GM12875 (cell line): ENCODE results near the gene DPP10.

ENCODE experiments used
- H3K4me3 ChIP-seq: one replicate; pipeline ENCODE4 v1.5.1; 2011; ENCODE audit warnings: low read depth, low read length, control low read depth
- TF ChIP-seq, protein P1 (sequence below): IDR thresholded peaks from 2 replicates; pipeline ENCODE4 v1.5.1; 2011; ENCODE audit warnings: low read depth, mild to moderate bottlenecking, control low read depth, inconsistent platforms, low read length, moderate library complexity, borderline replicate concordance; ENCODE audit not compliant: insufficient read depth

The DPP10 gene

DNA sequence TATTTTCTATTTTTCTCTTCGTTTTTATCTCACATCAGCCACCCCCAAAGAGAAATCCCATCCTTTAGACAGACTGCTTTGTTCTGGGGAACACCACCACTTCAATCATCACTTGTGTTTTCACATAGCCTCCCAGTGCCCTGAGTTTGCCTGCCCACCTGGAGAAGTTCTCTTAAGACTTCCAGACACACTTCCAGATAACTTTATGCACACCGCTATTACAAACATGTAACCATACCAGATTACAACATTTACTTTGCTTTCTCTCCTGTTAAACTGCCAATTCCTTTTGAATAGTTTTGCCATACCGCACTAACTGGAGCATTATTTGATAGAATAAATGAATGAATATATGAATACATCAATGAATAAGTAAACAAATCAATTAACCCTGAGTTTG is 1353.6 kb downstream of the DPP10 start:
- TF ChIP-seq, protein P1, sequence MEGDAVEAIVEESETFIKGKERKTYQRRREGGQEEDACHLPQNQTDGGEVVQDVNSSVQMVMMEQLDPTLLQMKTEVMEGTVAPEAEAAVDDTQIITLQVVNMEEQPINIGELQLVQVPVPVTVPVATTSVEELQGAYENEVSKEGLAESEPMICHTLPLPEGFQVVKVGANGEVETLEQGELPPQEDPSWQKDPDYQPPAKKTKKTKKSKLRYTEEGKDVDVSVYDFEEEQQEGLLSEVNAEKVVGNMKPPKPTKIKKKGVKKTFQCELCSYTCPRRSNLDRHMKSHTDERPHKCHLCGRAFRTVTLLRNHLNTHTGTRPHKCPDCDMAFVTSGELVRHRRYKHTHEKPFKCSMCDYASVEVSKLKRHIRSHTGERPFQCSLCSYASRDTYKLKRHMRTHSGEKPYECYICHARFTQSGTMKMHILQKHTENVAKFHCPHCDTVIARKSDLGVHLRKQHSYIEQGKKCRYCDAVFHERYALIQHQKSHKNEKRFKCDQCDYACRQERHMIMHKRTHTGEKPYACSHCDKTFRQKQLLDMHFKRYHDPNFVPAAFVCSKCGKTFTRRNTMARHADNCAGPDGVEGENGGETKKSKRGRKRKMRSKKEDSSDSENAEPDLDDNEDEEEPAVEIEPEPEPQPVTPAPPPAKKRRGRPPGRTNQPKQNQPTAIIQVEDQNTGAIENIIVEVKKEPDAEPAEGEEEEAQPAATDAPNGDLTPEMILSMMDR, result no peak
- no peak overlapping the region for H3K4me3 ChIP-seq

DNA sequence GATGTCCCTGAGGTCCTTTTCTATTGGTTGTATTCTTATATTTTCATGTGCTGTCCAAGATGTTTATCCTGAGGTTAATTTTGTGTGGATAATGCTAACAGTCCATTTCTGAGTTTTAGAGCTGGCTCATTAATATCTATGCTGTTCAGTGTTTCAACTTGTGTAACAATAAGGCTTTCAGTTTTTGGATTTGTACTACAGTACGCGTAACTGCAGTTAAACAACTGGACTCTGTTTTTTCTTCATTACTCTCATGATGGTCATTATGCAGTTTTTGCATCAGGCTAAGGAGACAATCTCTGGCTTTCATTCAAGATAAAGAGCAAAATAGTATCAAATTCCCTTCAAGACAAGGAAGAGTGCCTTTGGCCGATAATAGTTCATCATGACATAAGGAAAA is 1364.8 kb downstream of the DPP10 start:
- TF ChIP-seq, protein P1, result no peak
- H3K4me3 ChIP-seq, result no peak overlapping the region

DNA sequence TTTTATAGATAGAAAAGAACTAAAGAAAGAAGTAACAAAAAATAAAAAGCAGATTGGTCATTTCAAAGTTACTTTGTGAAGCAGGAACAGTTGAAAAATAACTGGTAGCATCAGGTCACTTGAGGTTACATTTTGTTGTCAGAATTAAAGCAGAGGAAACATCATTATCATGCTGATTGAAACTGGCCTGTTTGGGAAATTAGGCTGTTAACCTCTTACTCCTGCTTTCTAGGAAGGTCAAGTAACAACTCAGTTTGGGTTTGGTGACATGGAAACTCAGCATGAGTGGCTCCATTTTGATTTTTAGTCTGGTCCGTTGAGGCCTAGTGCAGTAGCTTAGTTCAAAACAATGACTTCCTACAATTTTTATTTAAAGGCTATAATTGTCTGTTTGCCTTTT is 1383.5 kb downstream of the DPP10 start:
- TF ChIP-seq, protein P1, result no peak
- no peak overlapping the region for H3K4me3 ChIP-seq

DNA sequence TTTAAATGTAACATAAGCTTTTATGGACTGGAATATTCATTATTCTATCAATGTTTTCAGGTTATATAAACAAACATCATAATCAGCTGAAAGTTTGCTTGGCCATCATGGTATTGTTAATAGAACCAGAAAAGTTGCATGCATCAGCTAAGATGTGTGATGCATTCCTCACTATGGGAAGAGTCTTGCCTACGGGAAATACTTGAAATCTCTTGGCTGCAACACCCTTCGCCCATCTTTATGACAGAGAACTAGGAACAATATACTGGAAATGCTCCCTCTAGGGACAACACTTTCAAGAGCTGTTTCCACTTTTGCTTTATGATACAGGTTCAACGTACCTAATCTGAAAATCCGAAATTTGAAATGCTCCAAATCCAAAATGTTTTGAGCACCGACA is 1390.8 kb downstream of the DPP10 start:
- TF ChIP-seq, protein P1, result no peak
- no peak overlapping the region for H3K4me3 ChIP-seq

DNA sequence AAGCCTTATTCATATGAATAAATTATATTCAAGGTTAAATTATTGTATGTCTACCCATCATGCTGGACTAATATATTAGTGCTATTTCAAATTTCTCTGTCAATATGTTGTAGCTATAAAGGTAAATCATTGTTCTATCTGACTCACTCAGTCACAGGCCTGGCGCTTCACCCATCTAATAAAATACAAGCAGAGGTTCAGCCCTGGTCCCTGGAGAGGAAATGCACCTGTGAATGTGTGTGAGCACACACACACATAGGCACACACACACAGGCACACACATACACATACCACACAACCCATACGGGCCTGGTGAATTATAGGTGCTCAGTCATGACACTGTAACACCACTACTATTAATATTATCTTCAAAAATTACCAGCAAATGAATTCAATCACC is 1396.1 kb downstream of the DPP10 start:
- TF ChIP-seq, protein P1, result no peak
- H3K4me3 ChIP-seq, result no peak overlapping the region

DNA sequence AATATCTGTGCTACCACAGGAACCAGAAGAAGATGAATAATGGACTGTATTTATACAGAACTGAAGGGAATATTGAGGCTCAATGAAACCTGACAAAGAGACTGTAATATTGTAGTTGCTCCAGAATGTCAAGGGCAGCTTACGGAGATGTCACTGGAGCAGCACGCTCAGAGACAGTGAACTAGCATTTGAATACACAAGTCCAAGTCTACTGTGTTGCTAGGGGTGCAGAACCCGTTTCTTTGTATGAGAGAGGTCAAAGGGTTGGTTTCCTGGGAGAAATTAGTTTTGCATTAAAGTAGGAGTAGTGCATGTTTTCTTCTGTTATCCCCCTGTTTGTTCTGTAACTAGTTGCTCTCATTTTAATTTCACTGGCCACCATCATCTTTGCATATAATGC is 1399.9 kb downstream of the DPP10 start:
- TF ChIP-seq, protein P1, result no peak

DNA sequence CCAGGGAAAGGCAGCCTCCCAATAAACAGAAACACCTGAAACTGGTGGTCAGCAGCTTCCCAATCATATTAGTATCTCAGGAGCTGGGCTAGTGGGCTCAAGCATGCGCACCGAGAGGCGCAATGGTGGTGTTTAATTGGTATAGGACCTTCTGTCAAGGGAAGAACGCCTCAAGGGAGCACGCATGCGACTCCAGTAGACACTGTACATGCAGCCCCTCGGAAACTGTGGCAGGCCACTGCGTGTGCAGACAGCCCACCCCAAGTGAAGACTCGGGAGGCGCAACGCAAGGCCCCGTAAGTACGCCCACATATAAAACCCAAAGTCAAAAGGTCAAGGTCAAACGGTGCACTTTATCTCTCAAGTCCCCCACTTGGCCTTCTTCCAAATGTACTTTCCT is 1405.8 kb downstream of the DPP10 start:
- H3K4me3 ChIP-seq, result no peak overlapping the region
- TF ChIP-seq, protein P1, result no peak

More for the DNA sequence above, 1399.9 kb downstream of the DPP10 start:
- no peak overlapping the region for H3K4me3 ChIP-seq
